Mucosa of rectum (tissue), 2 donors: ENCODE measurements around the gene TUBB4B.

Experiments
- H3K27ac ChIP-seq, 2 donors: one replicate each; pipeline ENCODE4 v1.7.0; 2013; ENCODE audit warnings: inconsistent platforms in 2 of 2, low read depth in 2 of 2, low read length in 2 of 2
- H3K27me3 ChIP-seq, 2 donors: one replicate each; pipeline ENCODE4 v1.7.0; 2013; ENCODE audit warnings: low read length in 2 of 2; ENCODE audit not compliant: control insufficient read depth in 2 of 2, insufficient read depth in 2 of 2
- H3K36me3 ChIP-seq, 2 donors: one replicate each; pipeline ENCODE4 v1.7.0; 2013; ENCODE audit warnings: low read length in 2 of 2; ENCODE audit not compliant: control insufficient read depth in 2 of 2, insufficient read depth in 2 of 2
- H3K4me1 ChIP-seq, 2 donors: one replicate each; pipeline ENCODE4 v1.7.0; 2013; ENCODE audit warnings: low read length in 2 of 2, mild to moderate bottlenecking in 1 of 2; ENCODE audit not compliant: control insufficient read depth in 2 of 2, insufficient read depth in 2 of 2
- H3K4me3 ChIP-seq, 2 donors: one replicate each; pipeline ENCODE4 v1.7.0; 2013; ENCODE audit warnings: low read length in 2 of 2
- H3K9ac ChIP-seq, 2 donors: one replicate each; pipeline ENCODE4 v1.7.0; 2013; ENCODE audit warnings: low read length in 2 of 2, low read depth in 1 of 2, mild to moderate bottlenecking in 1 of 2
- H3K9me3 ChIP-seq, 2 donors: one replicate each; pipeline ENCODE4 v1.7.0; 2013; ENCODE audit warnings: low read length in 2 of 2; ENCODE audit not compliant: control insufficient read depth in 2 of 2
- donor health status: healthy.
- donor health status: Normal muscosa, but diverticular disease.

TUBB4B gene

GRCh38 chr9:137226338-137227053 lies 14.6 kb upstream of the TUBB4B start:
- peaks cover 6 to 20% of the 10 kb centered on the region in 2 donors for H3K27me3 ChIP-seq
- peaks cover 29 to 45% of the 10 kb centered on the region in 2 donors for H3K4me1 ChIP-seq
- no peak overlapping the region for H3K4me3 ChIP-seq
- no peak overlapping the region for H3K27ac ChIP-seq
- no peaks in the 10 kb centered on the region for H3K36me3 ChIP-seq
- no peaks in the 10 kb centered on the region for H3K9me3 ChIP-seq
- peak overlapping the region in 1 of 2 donors; percentile 4 for H3K9ac ChIP-seq

GRCh38 chr9:137227054-137227852 lies 13.8 kb upstream of the TUBB4B start, which contains the start of gene RNF224:
TSS of gene RNF224 (plus strand) at chr9:137227502. CDS start at chr9:137228336, 834 bp downstream.
- peaks cover 32 to 48% of the 10 kb centered on the region in 2 donors for H3K4me1 ChIP-seq
- peak within 1 kb of the TSS in 1 of 2 donors; percentile 0 for H3K4me3 ChIP-seq
- peak within 1 kb of the TSS in 1 of 2 donors; percentile 4 for H3K9ac ChIP-seq
- H3K27ac ChIP-seq, result no peak within 1 kb of the TSS
- H3K9me3 ChIP-seq, result no peaks in the 10 kb centered on the region
- peaks cover 6 to 27% of the 10 kb centered on the region in 2 donors for H3K27me3 ChIP-seq
- no peaks in the 10 kb centered on the region for H3K36me3 ChIP-seq

- Histone ChIP-seq H3K4me1 (peaks cover 27 to 47% of the 10 kb centered on the region in 2 donors), H3K4me3 (no peak overlapping the region), H3K9me3 (no peaks in the 10 kb centered on the region), H3K27me3 (peaks cover 6 to 33% of the 10 kb centered on the region in 2 donors), H3K9ac (no peak overlapping the region), H3K36me3 (no peaks in the 10 kb centered on the region), H3K27ac (no peak overlapping the region)
Measured at GRCh38 chr9:137227853-137228505, 13.1 kb upstream of the TUBB4B start.

- H3K9ac ChIP-seq, result no peak overlapping the region
- H3K4me1 ChIP-seq, result peaks cover 25 to 46% of the 10 kb centered on the region in 2 donors
- H3K27ac ChIP-seq, result no peak overlapping the region
- no peaks in the 10 kb centered on the region for H3K9me3 ChIP-seq
- H3K4me3 ChIP-seq, result no peak overlapping the region
- H3K36me3 ChIP-seq, result no peaks in the 10 kb centered on the region
- H3K27me3 ChIP-seq, result peaks cover 10 to 37% of the 10 kb centered on the region in 2 donors
Measured at GRCh38 chr9:137228506-137228967, 12.6 kb upstream of the TUBB4B start.

GRCh38 chr9:137228968-137229896 lies 11.9 kb upstream of the TUBB4B start:
- Histone ChIP-seq H3K36me3 (no peaks in the 10 kb centered on the region), H3K4me3 (no peak overlapping the region), H3K9me3 (no peaks in the 10 kb centered on the region), H3K27me3 (peaks cover 10 to 39% of the 10 kb centered on the region in 2 donors), H3K4me1 (peaks cover 22 to 39% of the 10 kb centered on the region in 2 donors), H3K9ac (no peak overlapping the region), H3K27ac (no peak overlapping the region)

- H3K27ac ChIP-seq, result no peak overlapping the region
- H3K9me3 ChIP-seq, result no peaks in the 10 kb centered on the region
- H3K4me3 ChIP-seq, result no peak overlapping the region
- H3K36me3 ChIP-seq, result no peaks in the 10 kb centered on the region
- peak overlapping the region in 1 of 2 donors; percentile 33 for H3K9ac ChIP-seq
- H3K4me1 ChIP-seq, result peaks cover 22 to 39% of the 10 kb centered on the region in 2 donors
- peaks cover 17 to 46% of the 10 kb centered on the region in 2 donors for H3K27me3 ChIP-seq
Measured at GRCh38 chr9:137229903-137230704, 11.0 kb upstream of the TUBB4B start.

GRCh38 chr9:137230705-137231371 lies 10.2 kb upstream of the TUBB4B start, which contains the start of gene SLC34A3:
TSS of gene SLC34A3 (plus strand) at chr9:137230901. CDS start at chr9:137231703, 802 bp downstream.
- Histone ChIP-seq H3K9ac (peak within 1 kb of the TSS in 1 of 2 donors; percentile 33), H3K4me3 (no peak within 1 kb of the TSS), H3K36me3 (no peaks in the 10 kb centered on the region), H3K27ac (no peak within 1 kb of the TSS), H3K4me1 (peaks cover 22 to 39% of the 10 kb centered on the region in 2 donors), H3K9me3 (no peaks in the 10 kb centered on the region), H3K27me3 (peaks cover 17 to 46% of the 10 kb centered on the region in 2 donors)

- Histone ChIP-seq H3K9me3 (no peaks in the 10 kb centered on the region), H3K4me3 (no peak overlapping the region), H3K9ac (no peak overlapping the region), H3K36me3 (no peaks in the 10 kb centered on the region), H3K27me3 (peaks cover 17 to 46% of the 10 kb centered on the region in 2 donors), H3K27ac (no peak overlapping the region), H3K4me1 (peaks cover 23 to 36% of the 10 kb centered on the region in 2 donors)
Measured at GRCh38 chr9:137231372-137232039, 9.6 kb upstream of the TUBB4B start.
